Ascending aorta (tissue), 2 donors: ENCODE measurements around the gene GALNT9. TPM values are rescaled to one million over a fixed set of nuclear protein-coding genes. Genes with fewer than 3 reads are reported as not detected.

ENCODE experiments used
- DNase-seq, 2 donors: peaks; one replicate each; pipeline ENCODE4 v3.0.0-alpha.2; 2019; ENCODE audit warnings: low spot score in 2 of 2
- H3K27ac ChIP-seq, 2 donors: fragments of 200-600 bp; sonication (generic); one replicate each; pipeline ENCODE4 v1.5.1; 2016 to 2017; ENCODE audit warnings: mild to moderate bottlenecking in 1 of 2
- H3K27me3 ChIP-seq: fragments of 200-600 bp; sonication (generic); one replicate; pipeline ENCODE4 v1.5.1; 2017
- H3K36me3 ChIP-seq, 2 donors: fragments of 200-600 bp; sonication (generic); one replicate each; pipeline ENCODE4 v1.5.1; 2016
- H3K4me1 ChIP-seq, 2 donors: fragments of 200-600 bp; sonication (generic); one replicate each; pipeline ENCODE4 v1.5.1; 2016 to 2017; ENCODE audit warnings: mild to moderate bottlenecking in 1 of 2
- H3K4me3 ChIP-seq, 2 donors: fragments of 200-600 bp; sonication (generic); one replicate each; pipeline ENCODE4 v1.5.1; 2016 to 2017; ENCODE audit warnings: mild to moderate bottlenecking in 1 of 2
- H3K9me3 ChIP-seq, 2 donors: fragments of 200-600 bp; sonication (generic); one replicate each; pipeline ENCODE4 v1.5.1; 2016
- intact Hi-C: fragments of 100-400 bp; cut with DNase I; formaldehyde crosslinking; loops from one replicate; pipeline ENCODE4 v1.15.1; 2023
- total RNA-seq: library from RNA; depleted of rRNA; stranded (reverse); fragments of >200 nt; gene quantifications from one replicate; pipeline ENCODE4 v1.1.0, GENCODE V29; 2016
- TF ChIP-seq, protein P1 (sequence below), 3 experiments: fragments of 200-600 bp in 2 of 3; fragments of 450-650 bp in 1 of 3; sonication (generic) in 2 of 3; IDR thresholded peaks; one replicate each; pipeline ENCODE4 v1.5.1; 2016 to 2019; ENCODE audit warnings: antibody characterized with exemption in 3 of 3, mild to moderate bottlenecking in 1 of 3, moderate library complexity in 1 of 3

The GALNT9 gene
- total RNA-seq, 1 donor from 2014 or later = not detected

DNA sequence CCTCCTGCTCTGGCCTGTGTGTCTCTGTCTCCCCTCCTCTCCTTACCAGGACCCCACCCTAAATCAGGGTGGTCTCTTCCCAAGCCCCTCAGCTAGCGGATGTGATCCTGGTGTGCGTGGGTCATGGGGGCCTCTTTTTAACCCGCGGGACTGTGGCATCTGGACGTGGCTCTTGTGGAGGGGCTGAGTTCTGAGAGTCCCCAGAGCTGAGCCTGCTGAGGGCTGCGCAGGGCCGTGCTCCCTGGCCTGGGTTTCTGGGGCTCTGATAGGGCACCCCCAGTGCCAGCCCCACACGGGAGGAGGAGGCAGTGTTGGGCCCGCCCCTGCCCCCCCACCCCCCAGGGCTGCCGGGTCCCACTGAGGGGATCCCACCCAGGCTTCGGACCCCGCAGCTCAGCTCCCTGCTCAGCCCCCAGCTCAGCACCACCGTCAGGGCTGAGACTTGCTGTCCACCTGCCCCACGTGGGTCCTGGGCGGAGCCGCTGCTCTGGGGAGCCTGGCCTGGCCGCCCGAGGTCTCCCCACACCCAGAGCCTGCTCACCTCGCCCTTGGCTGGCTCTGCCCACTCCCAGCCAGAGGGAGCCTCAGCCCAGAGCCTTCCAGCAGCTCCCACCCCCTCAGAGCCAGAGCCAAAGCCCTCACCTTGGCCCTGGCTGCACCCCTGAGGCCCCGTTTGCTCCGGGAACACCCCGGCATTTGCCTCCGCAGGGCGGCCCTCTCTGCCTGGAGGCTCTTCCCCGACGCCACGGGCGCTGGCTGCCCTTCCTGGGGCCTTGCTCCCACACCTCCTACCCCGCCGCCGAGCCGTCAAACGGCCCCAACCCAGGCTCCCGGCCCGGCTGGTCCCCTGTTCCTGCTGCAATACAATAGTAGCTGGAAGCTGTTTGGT lies 153.6 kb downstream of the GALNT9 start:
- H3K4me3 ChIP-seq = no peak overlapping the region
- H3K27me3 ChIP-seq = no peaks in the 10 kb centered on the region
- no peak for DNase-seq
- H3K9me3 ChIP-seq = no peaks in the 10 kb centered on the region
- TF ChIP-seq, protein P1, sequence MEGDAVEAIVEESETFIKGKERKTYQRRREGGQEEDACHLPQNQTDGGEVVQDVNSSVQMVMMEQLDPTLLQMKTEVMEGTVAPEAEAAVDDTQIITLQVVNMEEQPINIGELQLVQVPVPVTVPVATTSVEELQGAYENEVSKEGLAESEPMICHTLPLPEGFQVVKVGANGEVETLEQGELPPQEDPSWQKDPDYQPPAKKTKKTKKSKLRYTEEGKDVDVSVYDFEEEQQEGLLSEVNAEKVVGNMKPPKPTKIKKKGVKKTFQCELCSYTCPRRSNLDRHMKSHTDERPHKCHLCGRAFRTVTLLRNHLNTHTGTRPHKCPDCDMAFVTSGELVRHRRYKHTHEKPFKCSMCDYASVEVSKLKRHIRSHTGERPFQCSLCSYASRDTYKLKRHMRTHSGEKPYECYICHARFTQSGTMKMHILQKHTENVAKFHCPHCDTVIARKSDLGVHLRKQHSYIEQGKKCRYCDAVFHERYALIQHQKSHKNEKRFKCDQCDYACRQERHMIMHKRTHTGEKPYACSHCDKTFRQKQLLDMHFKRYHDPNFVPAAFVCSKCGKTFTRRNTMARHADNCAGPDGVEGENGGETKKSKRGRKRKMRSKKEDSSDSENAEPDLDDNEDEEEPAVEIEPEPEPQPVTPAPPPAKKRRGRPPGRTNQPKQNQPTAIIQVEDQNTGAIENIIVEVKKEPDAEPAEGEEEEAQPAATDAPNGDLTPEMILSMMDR (IDR thresholded peaks at IDR 0.05) = no peak
- H3K36me3 ChIP-seq = no peaks in the 10 kb centered on the region
- H3K4me1 ChIP-seq = no peaks in the 10 kb centered on the region
- intact Hi-C loops = no loop called here
- H3K27ac ChIP-seq = no peak overlapping the region

DNA sequence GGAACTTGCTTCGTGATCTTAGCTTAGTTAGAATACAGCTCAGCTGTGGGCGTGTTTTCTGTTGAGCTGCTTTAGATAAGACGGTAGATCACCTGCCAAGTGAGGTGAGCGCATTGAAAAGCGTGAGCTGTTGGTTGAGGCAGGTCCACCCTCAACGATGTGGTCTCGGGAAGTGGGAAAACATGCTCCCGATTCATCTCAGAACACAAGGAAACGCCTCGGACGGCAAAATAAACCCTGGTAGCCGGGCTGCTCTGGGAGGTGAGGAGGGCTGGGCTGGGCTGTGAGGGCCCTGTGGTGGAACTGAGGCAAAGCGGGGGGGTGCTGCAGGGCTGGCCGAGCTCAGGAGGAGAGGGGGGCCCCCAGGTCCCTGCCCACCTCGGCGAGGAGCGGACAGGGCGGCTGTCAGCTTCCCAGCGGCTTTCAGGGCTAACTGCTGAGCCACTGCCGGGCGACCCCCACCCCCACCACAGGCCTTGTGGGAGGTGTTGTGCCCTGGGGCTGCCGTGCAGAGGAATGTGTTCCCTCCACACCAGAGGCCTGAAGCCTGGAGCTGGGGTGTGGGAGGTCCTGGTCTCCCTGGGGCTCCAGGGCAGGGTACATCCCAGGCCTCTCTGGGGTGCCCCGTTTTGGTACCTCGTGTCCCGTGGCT lies 154.4 kb downstream of the GALNT9 start:
- Histone ChIP-seq H3K27me3 (no peaks in the 10 kb centered on the region), H3K4me3 (no peak overlapping the region), H3K27ac (no peak overlapping the region), H3K4me1 (no peaks in the 10 kb centered on the region), H3K36me3 (no peaks in the 10 kb centered on the region), H3K9me3 (no peaks in the 10 kb centered on the region)
- intact Hi-C loops = no loop called here
- DNase-seq = no peak
- TF ChIP-seq, protein P1 (IDR thresholded peaks at IDR 0.05) = no peak

DNA sequence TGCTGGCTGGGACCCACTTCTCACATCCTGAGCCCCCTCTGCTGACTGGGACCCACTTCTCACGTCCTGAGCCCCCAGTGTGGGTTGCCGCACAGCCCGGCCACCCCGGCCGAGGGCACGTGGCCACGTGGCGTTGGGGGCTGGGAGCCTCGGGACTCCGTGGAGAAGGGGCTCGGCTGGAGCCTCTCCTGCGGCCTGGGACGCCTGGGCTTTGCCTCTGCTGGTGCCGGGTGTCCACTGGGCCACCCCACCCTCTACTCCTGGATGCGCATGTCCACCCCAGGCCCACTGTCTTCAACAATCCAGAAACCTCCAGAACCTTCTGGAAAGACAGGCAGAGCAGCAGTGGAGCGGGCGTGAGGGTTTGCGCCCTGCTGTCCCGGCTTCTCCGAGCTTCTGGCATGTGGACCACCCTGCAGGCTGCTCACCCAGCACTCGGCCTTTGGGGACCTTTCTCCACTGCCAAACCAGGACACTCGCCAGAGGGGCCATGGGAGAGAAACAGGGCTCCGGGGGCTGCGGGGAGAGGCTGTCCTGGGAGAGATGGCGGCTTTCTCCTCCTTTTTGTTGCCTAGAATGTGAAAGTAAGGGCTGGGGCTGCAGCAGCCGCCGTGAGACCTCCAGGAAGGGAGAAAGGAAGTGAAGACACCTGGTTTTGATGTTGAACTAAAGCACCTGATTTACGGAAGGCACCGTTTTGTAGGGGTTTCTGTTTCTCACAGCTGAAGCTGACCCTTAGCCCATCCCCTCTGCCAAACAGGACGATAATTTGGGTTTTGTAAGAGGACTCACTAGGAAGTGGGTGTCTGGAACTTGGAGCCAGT lies 155.2 kb downstream of the GALNT9 start:
- Histone ChIP-seq H3K36me3 (no peaks in the 10 kb centered on the region), H3K9me3 (no peaks in the 10 kb centered on the region), H3K27me3 (no peaks in the 10 kb centered on the region), H3K4me3 (no peak overlapping the region), H3K4me1 (no peaks in the 10 kb centered on the region), H3K27ac (no peak overlapping the region)
- intact Hi-C loops = no loop called here
- TF ChIP-seq, protein P1 (IDR thresholded peaks at IDR 0.05) = no peak
- DNase-seq = no peak

DNA sequence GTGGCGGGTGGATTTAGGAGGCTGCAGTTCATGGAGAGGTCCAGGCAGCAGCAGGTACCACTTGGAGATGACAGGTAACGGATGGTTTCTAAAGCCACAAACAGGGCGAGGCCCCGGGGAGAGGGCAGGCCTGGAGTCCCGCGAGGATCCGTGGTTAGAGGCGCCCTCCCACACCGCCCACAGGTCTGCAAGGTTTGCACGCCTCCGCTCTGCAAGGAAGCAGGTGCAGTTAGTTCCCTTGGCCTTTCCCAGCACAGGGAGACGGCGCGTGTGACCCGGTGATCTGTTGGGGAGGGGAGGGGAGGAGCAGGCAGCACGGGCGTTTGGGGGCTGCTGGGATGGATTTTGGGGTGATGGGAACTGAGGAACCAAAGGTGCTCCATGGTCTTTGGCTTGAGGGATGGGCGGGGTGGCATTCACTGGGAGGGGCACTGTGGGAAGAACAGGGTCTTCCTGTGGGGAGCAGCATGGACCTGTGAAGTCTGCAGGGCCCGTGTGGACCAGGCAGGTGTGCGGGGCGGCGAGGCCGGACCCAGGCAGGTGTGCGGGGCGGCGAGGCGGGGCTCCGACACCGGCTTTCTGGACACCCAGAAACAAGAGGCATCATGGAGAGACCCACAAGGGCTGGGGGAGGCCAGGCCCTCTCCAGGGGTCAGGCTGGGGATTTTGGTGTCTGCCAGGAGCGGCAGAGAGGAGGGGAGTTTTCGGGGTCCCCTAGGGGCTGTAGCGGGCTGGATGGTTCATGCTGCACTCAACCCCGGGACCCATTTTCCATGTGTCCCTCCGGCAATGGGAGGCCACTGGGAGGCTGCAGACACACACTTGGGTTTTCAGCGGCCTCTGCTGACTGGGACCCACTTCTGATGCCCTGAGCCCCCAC lies 156.0 kb downstream of the GALNT9 start:
- no peak overlapping the region for H3K27ac ChIP-seq
- no peaks in the 10 kb centered on the region for H3K4me1 ChIP-seq
- DNase-seq = no peak
- H3K27me3 ChIP-seq = no peaks in the 10 kb centered on the region
- H3K4me3 ChIP-seq = no peak overlapping the region
- TF ChIP-seq, protein P1 (IDR thresholded peaks at IDR 0.05) = no peak
- intact Hi-C loops = no loop called here
- no peaks in the 10 kb centered on the region for H3K36me3 ChIP-seq
- H3K9me3 ChIP-seq = no peaks in the 10 kb centered on the region

DNA sequence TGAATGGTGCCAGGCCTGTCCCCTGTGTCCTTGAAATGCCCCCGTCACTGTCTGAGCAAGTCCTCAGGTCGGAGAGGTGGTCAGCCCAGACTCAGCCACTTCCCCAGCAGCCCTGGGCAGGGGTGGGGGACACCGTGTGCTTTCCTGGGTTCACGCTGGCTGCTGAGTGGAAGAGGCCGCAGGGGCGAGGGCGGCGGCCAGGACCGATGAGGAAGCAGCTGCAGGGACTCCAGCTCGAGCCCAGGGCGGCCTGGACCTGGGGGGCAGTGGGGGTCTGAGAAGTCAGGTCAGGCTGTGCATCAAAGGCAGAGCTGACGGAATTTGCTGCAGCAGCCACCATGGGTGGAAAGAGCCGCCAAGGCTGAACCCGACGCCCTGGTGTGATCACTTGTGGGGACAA lies 156.8 kb downstream of the GALNT9 start:
- intact Hi-C loops = no loop called here
- no peak overlapping the region for H3K27ac ChIP-seq
- H3K4me1 ChIP-seq = no peaks in the 10 kb centered on the region
- H3K9me3 ChIP-seq = no peaks in the 10 kb centered on the region
- no peak overlapping the region for H3K4me3 ChIP-seq
- H3K27me3 ChIP-seq = no peaks in the 10 kb centered on the region
- DNase-seq = no peak
- no peaks in the 10 kb centered on the region for H3K36me3 ChIP-seq
- TF ChIP-seq, protein P1 (IDR thresholded peaks at IDR 0.05) = no peak
